HepG2 (cell line): ENCODE data around the gene DPH7. TPM values are rescaled to one million over a fixed set of nuclear protein-coding genes. Genes with fewer than 3 reads are reported as not detected.

ENCODE experiments used
- IRX3 ChIP-seq: sonication (generic); formaldehyde crosslinking; IDR thresholded peaks from 2 replicates; pipeline ENCODE4 v1.8.1; 2023; ENCODE audit warnings: mild to moderate bottlenecking, low read depth, missing genetic modification reagents, borderline replicate concordance
- KAT7 ChIP-seq: IDR thresholded peaks from 2 replicates; pipeline ENCODE4 v1.6.1; 2018; ENCODE audit warnings: borderline replicate concordance, missing compliant biosample characterization
- KDM2A ChIP-seq: sonication (generic); formaldehyde crosslinking; IDR thresholded peaks from 2 replicates; pipeline ENCODE4 v1.4.0; 2020; ENCODE audit warnings: low read depth, missing genetic modification reagents, borderline replicate concordance
- MED1 ChIP-seq: sonication (generic); formaldehyde crosslinking; IDR thresholded peaks from 2 replicates; pipeline ENCODE4 v1.4.0; 2020; ENCODE audit warnings: missing genetic modification reagents
- MTA3 ChIP-seq: sonication (generic); formaldehyde crosslinking; IDR thresholded peaks from 2 replicates; pipeline ENCODE4 v1.4.0; 2020; ENCODE audit warnings: missing genetic modification reagents
- NR2F1 ChIP-seq, 2 experiments: fragments of 450-650 bp in 1 of 2; formaldehyde crosslinking in 1 of 2; IDR thresholded peaks; 2 replicates each; pipeline versions ENCODE4 v1.5.0 to v1.6.1; 2016 to 2020; ENCODE audit warnings: mild to moderate bottlenecking in 1 of 2, missing compliant biosample characterization in 1 of 2, missing genetic modification reagents in 1 of 2, moderate library complexity in 1 of 2
- REPIN1 ChIP-seq: sonication (generic); formaldehyde crosslinking; IDR thresholded peaks from 2 replicates; pipeline ENCODE4 v1.8.0; 2022; ENCODE audit warnings: missing genetic modification reagents, low read depth, mild to moderate bottlenecking, borderline replicate concordance
- REXO4 ChIP-seq: sonication (generic); formaldehyde crosslinking; IDR thresholded peaks from 2 replicates; pipeline ENCODE4 v1.8.0; 2022; ENCODE audit warnings: missing genetic modification reagents, mild to moderate bottlenecking, borderline replicate concordance
- SATB2 ChIP-seq: sonication (generic); formaldehyde crosslinking; IDR thresholded peaks from 2 replicates; pipeline ENCODE4 v1.5.0; 2020; ENCODE audit warnings: missing genetic modification reagents
- ZBTB3 ChIP-seq: sonication (generic); formaldehyde crosslinking; IDR thresholded peaks from 2 replicates; pipeline ENCODE4 v1.4.0; 2020; ENCODE audit warnings: low read depth, mild to moderate bottlenecking, moderate library complexity, missing genetic modification reagents, borderline replicate concordance
- ZMYM3 ChIP-seq: sonication (generic); formaldehyde crosslinking; IDR thresholded peaks from 2 replicates; pipeline ENCODE4 v1.5.1; 2020; ENCODE audit warnings: mild to moderate bottlenecking, missing genetic modification reagents
- ZNF17 ChIP-seq: sonication (generic); formaldehyde crosslinking; IDR thresholded peaks from 2 replicates; pipeline ENCODE4 v1.5.0; 2020; ENCODE audit warnings: mild to moderate bottlenecking, missing genetic modification reagents
- ZNF337 ChIP-seq: sonication (generic); formaldehyde crosslinking; IDR thresholded peaks from 2 replicates; pipeline ENCODE4 v1.5.1; 2020; ENCODE audit warnings: missing genetic modification reagents, low read depth, mild to moderate bottlenecking, borderline replicate concordance
- ZNF441 ChIP-seq: sonication (generic); formaldehyde crosslinking; IDR thresholded peaks from 2 replicates; pipeline ENCODE4 v1.7.0; 2021; ENCODE audit warnings: missing genetic modification reagents, borderline replicate concordance
- ZNF576 ChIP-seq: sonication (generic); formaldehyde crosslinking; IDR thresholded peaks from 2 replicates; pipeline ENCODE4 v1.4.0; 2020; ENCODE audit warnings: mild to moderate bottlenecking, missing genetic modification reagents
- ZNF768 ChIP-seq: sonication (generic); formaldehyde crosslinking; IDR thresholded peaks from 2 replicates; pipeline ENCODE4 v1.4.0; 2020; ENCODE audit warnings: missing genetic modification reagents
- ZNF792 ChIP-seq: IDR thresholded peaks from 2 replicates; pipeline ENCODE4 v1.6.1; 2016
- polyA plus RNA-seq, 8 experiments: library from polyadenylated mRNA; depleted of rRNA in 3 of 8; stranded (reverse) in 7 of 8; unstranded in 1 of 8; fragments of >200 nt; fragmentation: Illumina TruSeq in 4 of 8; extraction: Trizol in 4 of 8; gene quantifications; 2 replicates each; pipeline versions ENCODE4 v1.2.1 to v1.2.3, GENCODE V29; 2011 to 2016; ENCODE audit warnings: low read depth in 4 of 8, missing spikeins in 1 of 8, mixed read lengths in 1 of 8; ENCODE audit not compliant: insufficient read depth in 1 of 8
- total RNA-seq, 5 experiments: library from RNA; depleted of rRNA; stranded (reverse); fragments of >200 nt; fragmentation: Illumina TruSeq; extraction: Trizol; gene quantifications; 2 replicates each; pipeline ENCODE4 v1.2.3, GENCODE V29; 2016; ENCODE audit warnings: low read depth in 1 of 5
- TF ChIP-seq, protein P1 (sequence below), 2 experiments: sonication (generic) in 1 of 2; formaldehyde crosslinking in 1 of 2; IDR thresholded peaks; 2 replicates each; pipeline versions ENCODE4 v1.4.0 to v1.6.1; 2018 to 2020; ENCODE audit warnings: missing genetic modification reagents in 2 of 2, borderline replicate concordance in 1 of 2, low read depth in 1 of 2, mild to moderate bottlenecking in 1 of 2, missing biosample characterization in 1 of 2
- TF ChIP-seq, protein P2 (sequence below): sonication (generic); formaldehyde crosslinking; IDR thresholded peaks from 2 replicates; pipeline ENCODE4 v1.4.0; 2020; ENCODE audit warnings: mild to moderate bottlenecking, missing genetic modification reagents, borderline replicate concordance

The DPH7 gene
- total and polyA plus RNA-seq, 2 of the 13 experiments (the other 11 are each of a cell fraction or from before 2014, with no cell fraction given) = 27.6 to 31.6 TPM

GRCh38 chr9:137618105-137619067 is 39.7 kb upstream of the DPH7 start, which contains the start of gene EHMT1 (continued):
- 0 out of 2 replicates have a peak, but pooled peaks have one; percentile 22 for TF ChIP-seq ZNF792
- 0 out of 2 replicates have a peak, but pooled peaks have one; percentile 28 for TF ChIP-seq SATB2
- TF ChIP-seq, protein P1, sequence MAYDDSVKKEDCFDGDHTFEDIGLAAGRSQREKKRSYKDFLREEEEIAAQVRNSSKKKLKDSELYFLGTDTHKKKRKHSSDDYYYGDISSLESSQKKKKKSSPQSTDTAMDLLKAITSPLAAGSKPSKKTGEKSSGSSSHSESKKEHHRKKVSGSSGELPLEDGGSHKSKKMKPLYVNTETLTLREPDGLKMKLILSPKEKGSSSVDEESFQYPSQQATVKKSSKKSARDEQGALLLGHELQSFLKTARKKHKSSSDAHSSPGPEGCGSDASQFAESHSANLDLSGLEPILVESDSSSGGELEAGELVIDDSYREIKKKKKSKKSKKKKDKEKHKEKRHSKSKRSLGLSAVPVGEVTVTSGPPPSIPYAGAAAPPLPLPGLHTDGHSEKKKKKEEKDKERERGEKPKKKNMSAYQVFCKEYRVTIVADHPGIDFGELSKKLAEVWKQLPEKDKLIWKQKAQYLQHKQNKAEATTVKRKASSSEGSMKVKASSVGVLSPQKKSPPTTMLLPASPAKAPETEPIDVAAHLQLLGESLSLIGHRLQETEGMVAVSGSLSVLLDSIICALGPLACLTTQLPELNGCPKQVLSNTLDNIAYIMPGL (CRISPR knock-in tag; IDR thresholded peaks at IDR 0.05; ENCODE audit: borderline replicate concordance in 1 of 2, low read depth in 1 of 2) = peak; percentile 43 to 52; a peak in 2 of 4 replicates
- TF ChIP-seq NR2F1 (CRISPR knock-in tag; IDR thresholded peaks at IDR 0.05) = peak; percentile 35 to 88; a peak in 3 of 4 replicates
- TF ChIP-seq ZNF17 (CRISPR knock-in tag) = no peak
- TF ChIP-seq REPIN1 (CRISPR knock-in tag) = 0 out of 2 replicates have a peak, but pooled peaks have one; percentile 41
- 0 out of 2 replicates have a peak, but pooled peaks have one; percentile 34 for TF ChIP-seq ZNF441 (CRISPR knock-in tag)
- TF ChIP-seq ZMYM3 (CRISPR knock-in tag) = no peak
- no peak for TF ChIP-seq MTA3 (CRISPR knock-in tag)
- 0 out of 2 replicates have a peak, but pooled peaks have one; percentile 41 for TF ChIP-seq MED1
- TF ChIP-seq KDM2A (CRISPR knock-in tag) = peak; percentile 99
- TF ChIP-seq ZNF576 (CRISPR knock-in tag) = no peak
- TF ChIP-seq ZNF768 (CRISPR knock-in tag) = no peak
- no peak for TF ChIP-seq REXO4
- TF ChIP-seq IRX3 = 0 out of 2 replicates have a peak, but pooled peaks have one; percentile 51
- 0 out of 2 replicates have a peak, but pooled peaks have one; percentile 49 for TF ChIP-seq ZNF337 (CRISPR knock-in tag)
- no peak for TF ChIP-seq ZBTB3 (CRISPR knock-in tag)
- TF ChIP-seq KAT7 (CRISPR knock-in tag) = peak; percentile 63; the same call in 1 of the 2 replicates
- TF ChIP-seq, protein P2, sequence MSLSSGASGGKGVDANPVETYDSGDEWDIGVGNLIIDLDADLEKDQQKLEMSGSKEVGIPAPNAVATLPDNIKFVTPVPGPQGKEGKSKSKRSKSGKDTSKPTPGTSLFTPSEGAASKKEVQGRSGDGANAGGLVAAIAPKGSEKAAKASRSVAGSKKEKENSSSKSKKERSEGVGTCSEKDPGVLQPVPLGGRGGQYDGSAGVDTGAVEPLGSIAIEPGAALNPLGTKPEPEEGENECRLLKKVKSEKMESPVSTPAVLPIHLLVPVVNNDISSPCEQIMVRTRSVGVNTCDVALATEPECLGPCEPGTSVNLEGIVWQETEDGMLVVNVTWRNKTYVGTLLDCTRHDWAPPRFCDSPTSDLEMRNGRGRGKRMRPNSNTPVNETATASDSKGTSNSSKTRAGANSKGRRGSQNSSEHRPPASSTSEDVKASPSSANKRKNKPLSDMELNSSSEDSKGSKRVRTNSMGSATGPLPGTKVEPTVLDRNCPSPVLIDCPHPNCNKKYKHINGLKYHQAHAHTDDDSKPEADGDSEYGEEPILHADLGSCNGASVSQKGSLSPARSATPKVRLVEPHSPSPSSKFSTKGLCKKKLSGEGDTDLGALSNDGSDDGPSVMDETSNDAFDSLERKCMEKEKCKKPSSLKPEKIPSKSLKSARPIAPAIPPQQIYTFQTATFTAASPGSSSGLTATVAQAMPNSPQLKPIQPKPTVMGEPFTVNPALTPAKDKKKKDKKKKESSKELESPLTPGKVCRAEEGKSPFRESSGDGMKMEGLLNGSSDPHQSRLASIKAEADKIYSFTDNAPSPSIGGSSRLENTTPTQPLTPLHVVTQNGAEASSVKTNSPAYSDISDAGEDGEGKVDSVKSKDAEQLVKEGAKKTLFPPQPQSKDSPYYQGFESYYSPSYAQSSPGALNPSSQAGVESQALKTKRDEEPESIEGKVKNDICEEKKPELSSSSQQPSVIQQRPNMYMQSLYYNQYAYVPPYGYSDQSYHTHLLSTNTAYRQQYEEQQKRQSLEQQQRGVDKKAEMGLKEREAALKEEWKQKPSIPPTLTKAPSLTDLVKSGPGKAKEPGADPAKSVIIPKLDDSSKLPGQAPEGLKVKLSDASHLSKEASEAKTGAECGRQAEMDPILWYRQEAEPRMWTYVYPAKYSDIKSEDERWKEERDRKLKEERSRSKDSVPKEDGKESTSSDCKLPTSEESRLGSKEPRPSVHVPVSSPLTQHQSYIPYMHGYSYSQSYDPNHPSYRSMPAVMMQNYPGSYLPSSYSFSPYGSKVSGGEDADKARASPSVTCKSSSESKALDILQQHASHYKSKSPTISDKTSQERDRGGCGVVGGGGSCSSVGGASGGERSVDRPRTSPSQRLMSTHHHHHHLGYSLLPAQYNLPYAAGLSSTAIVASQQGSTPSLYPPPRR (CRISPR knock-in tag) = no peak
